Measurements from ENCODE around the gene ARRDC1. TPM values are rescaled to one million over a fixed set of nuclear protein-coding genes. Genes with fewer than 3 reads are reported as not detected.

The ARRDC1 gene
- total and polyA plus RNA-seq, 12 donors: 14.1 to 194 (median 35.7) TPM

- no peak for DNase-seq
- no peak overlapping the region for H3K27ac ChIP-seq
- H3K4me3 ChIP-seq: no peak overlapping the region
- no peak for TF ChIP-seq POLR2A (IDR thresholded peaks at IDR 0.05)
- TF ChIP-seq, protein P1, sequence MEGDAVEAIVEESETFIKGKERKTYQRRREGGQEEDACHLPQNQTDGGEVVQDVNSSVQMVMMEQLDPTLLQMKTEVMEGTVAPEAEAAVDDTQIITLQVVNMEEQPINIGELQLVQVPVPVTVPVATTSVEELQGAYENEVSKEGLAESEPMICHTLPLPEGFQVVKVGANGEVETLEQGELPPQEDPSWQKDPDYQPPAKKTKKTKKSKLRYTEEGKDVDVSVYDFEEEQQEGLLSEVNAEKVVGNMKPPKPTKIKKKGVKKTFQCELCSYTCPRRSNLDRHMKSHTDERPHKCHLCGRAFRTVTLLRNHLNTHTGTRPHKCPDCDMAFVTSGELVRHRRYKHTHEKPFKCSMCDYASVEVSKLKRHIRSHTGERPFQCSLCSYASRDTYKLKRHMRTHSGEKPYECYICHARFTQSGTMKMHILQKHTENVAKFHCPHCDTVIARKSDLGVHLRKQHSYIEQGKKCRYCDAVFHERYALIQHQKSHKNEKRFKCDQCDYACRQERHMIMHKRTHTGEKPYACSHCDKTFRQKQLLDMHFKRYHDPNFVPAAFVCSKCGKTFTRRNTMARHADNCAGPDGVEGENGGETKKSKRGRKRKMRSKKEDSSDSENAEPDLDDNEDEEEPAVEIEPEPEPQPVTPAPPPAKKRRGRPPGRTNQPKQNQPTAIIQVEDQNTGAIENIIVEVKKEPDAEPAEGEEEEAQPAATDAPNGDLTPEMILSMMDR (IDR thresholded peaks at IDR 0.05): no peak
- no peaks in the 10 kb centered on the region for H3K27me3 ChIP-seq
- intact Hi-C loops (cut with DNase I): no loop called here
- no peaks in the 10 kb centered on the region for H3K9me3 ChIP-seq (replicated peaks in 1 of 3)
- WGBS, 4 donors: 89 to 95% (median 95%) methylated on average over 5 of the region's 5 CpGs
- no peaks in the 10 kb centered on the region for H3K36me3 ChIP-seq (replicated peaks in 1 of 2)
- H3K4me1 ChIP-seq (replicated peaks in 1 of 2): peaks cover 8 to 38% of the 10 kb centered on the region in 2 donors
Observed at GRCh38 chr9:137640862-137641261, 35.4 kb downstream of the ARRDC1 start.

- peak in 5 of 7 donors; percentile 45 to 72 (median 59) for DNase-seq
- 74 to 85% (median 78%) methylated on average over 10 of the region's 10 CpGs for WGBS, 4 donors
- TF ChIP-seq, protein P1 (IDR thresholded peaks at IDR 0.05): no peak
- no peak for TF ChIP-seq POLR2A (IDR thresholded peaks at IDR 0.05)
- Histone ChIP-seq H3K27ac (peak overlapping the region in 2 of 5 donors; percentile 8 to 17), H3K27me3 (no peaks in the 10 kb centered on the region), H3K4me1 (replicated peaks in 1 of 2) (peaks cover 8 to 46% of the 10 kb centered on the region in 2 donors), H3K4me3 (no peak overlapping the region), H3K9me3 (replicated peaks in 1 of 3) (no peaks in the 10 kb centered on the region), H3K36me3 (replicated peaks in 1 of 2) (no peaks in the 10 kb centered on the region)
- intact Hi-C loops (cut with DNase I): no loop called here
Observed at GRCh38 chr9:137642118-137642601, 36.7 kb downstream of the ARRDC1 start.

- Histone ChIP-seq H3K9me3 (replicated peaks in 1 of 3) (no peaks in the 10 kb centered on the region), H3K4me3 (no peak overlapping the region), H3K36me3 (replicated peaks in 1 of 2) (no peaks in the 10 kb centered on the region), H3K27me3 (no peaks in the 10 kb centered on the region), H3K4me1 (replicated peaks in 1 of 2) (peaks cover 8 to 49% of the 10 kb centered on the region in 2 donors), H3K27ac (no peak overlapping the region)
- WGBS, 4 donors: 69 to 79% (median 73%) methylated on average over 5 of the region's 5 CpGs
- TF ChIP-seq POLR2A (IDR thresholded peaks at IDR 0.05): no peak
- TF ChIP-seq, protein P1 (IDR thresholded peaks at IDR 0.05): no peak
- DNase-seq: no peak
- intact Hi-C loops (cut with DNase I): no loop called here
Observed at GRCh38 chr9:137642892-137643291, 37.4 kb downstream of the ARRDC1 start.

DNA sequence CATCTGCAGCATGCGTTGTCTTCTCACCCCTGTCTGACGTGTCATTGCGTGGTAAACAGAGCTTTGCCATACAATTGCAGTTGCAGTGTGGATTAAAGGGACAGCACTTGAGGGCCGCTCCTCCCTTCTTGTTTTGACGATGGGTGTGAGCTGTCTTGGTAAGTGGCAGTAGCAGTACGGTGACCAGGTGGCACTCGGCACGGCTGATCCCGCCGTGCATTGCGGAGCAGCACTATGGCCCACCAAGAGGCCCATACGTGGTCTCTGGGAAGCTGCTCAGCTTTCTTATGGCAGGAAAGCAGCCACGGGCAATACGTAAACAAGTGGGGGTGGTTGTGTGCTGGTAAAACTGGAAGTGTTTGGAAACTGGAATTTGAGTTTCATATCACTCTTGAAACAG, 38.4 kb downstream of the ARRDC1 start:
- Histone ChIP-seq H3K36me3 (replicated peaks in 1 of 2) (no peaks in the 10 kb centered on the region), H3K4me3 (no peak overlapping the region), H3K9me3 (replicated peaks in 1 of 3) (no peaks in the 10 kb centered on the region), H3K27me3 (no peaks in the 10 kb centered on the region), H3K4me1 (replicated peaks in 1 of 2) (peaks cover 8 to 45% of the 10 kb centered on the region in 2 donors), H3K27ac (no peak overlapping the region)
- 92 to 96% (median 93%) methylated on average over 12 to 14 of the region's 14 CpGs for WGBS, 4 donors
- TF ChIP-seq, protein P1 (IDR thresholded peaks at IDR 0.05): no peak
- TF ChIP-seq POLR2A (IDR thresholded peaks at IDR 0.05): no peak
- DNase-seq: no peak
- intact Hi-C loops (cut with DNase I): no loop called here
